ENCODE measurements around the gene PLA2G4D.

The PLA2G4D gene

GRCh38 chr15:42068601-42069000, 25.8 kb downstream of the PLA2G4D start:
- no peak for DNase-seq (ENCODE audit: low spot score)
- Histone ChIP-seq H3K9ac (ENCODE audit: low read depth, low read length, poor library complexity) (no peak overlapping the region), H2BK5ac (ENCODE audit: low read length) (no peak overlapping the region), H2AK5ac (ENCODE audit: low read depth, low read length) (peak overlapping the region; percentile 20), H3K36me3 (replicated peaks in 1 of 2; ENCODE audit: control insufficient read depth in 2 of 2, insufficient read depth in 2 of 2, low read length in 2 of 2) (no peaks in the 10 kb centered on the region), H3K9me3 (replicated peaks in 1 of 2; ENCODE audit: control insufficient read depth in 2 of 2, insufficient read depth in 1 of 2, low read depth in 1 of 2, low read length in 2 of 2) (no peaks in the 10 kb centered on the region), H3K27me3 (ENCODE audit: control insufficient read depth in 3 of 3, insufficient read depth in 3 of 3, low read depth in 1 of 3, low read length in 3 of 3) (peaks cover 0 to 10% (median 0%) of the 10 kb centered on the region in 3 experiments), H3K4me2 (ENCODE audit: insufficient read depth, low read length, poor library complexity, severe bottlenecking) (no peak overlapping the region), H2BK15ac (ENCODE audit: low read length) (no peak overlapping the region), H3K79me1 (ENCODE audit: low read depth, low read length) (no peaks in the 10 kb centered on the region), H3K23ac (ENCODE audit: low read depth, low read length, poor library complexity) (no peak overlapping the region), H2AFZ (ENCODE audit: low read length) (no peak overlapping the region), H4K91ac (ENCODE audit: low read depth, low read length, poor library complexity) (no peak overlapping the region), H3K27ac (replicated peaks; ENCODE audit: low read length) (no peak overlapping the region), H2BK12ac (ENCODE audit: low read length) (no peak overlapping the region), H3K4ac (ENCODE audit: low read length) (no peak overlapping the region), H4K8ac (ENCODE audit: low read depth, low read length) (no peak overlapping the region), H3K4me1 (ENCODE audit: control insufficient read depth in 2 of 2, insufficient read depth in 1 of 2, low read depth in 1 of 2, low read length in 2 of 2) (peaks cover 5 to 14% of the 10 kb centered on the region in 2 donors), H3K14ac (ENCODE audit: low read length) (no peak overlapping the region), H2BK120ac (ENCODE audit: low read depth, low read length) (no peak overlapping the region), H3K18ac (ENCODE audit: low read length) (no peak overlapping the region), H3K4me3 (ENCODE audit: low read length in 2 of 2) (no peak overlapping the region)
- no CpG with 5 or more reads among the region's 14 CpGs for WGBS, 2 donors (ENCODE audit: extremely low coverage in 2 of 2, insufficient read length in 2 of 2, insufficient replicate concordance in 1 of 2)

- Histone ChIP-seq H3K23ac (ENCODE audit: low read depth, low read length, poor library complexity) (no peak overlapping the region), H3K27ac (replicated peaks; ENCODE audit: low read length) (no peak overlapping the region), H2BK15ac (ENCODE audit: low read length) (no peak overlapping the region), H3K79me1 (ENCODE audit: low read depth, low read length) (no peaks in the 10 kb centered on the region), H2BK5ac (ENCODE audit: low read length) (no peak overlapping the region), H3K4me3 (ENCODE audit: low read length in 2 of 2) (no peak overlapping the region), H3K27me3 (ENCODE audit: control insufficient read depth in 3 of 3, insufficient read depth in 3 of 3, low read depth in 1 of 3, low read length in 3 of 3) (peaks cover 0 to 6% (median 0%) of the 10 kb centered on the region in 3 experiments), H3K36me3 (replicated peaks in 1 of 2; ENCODE audit: control insufficient read depth in 2 of 2, insufficient read depth in 2 of 2, low read length in 2 of 2) (no peaks in the 10 kb centered on the region), H3K4me1 (ENCODE audit: control insufficient read depth in 2 of 2, insufficient read depth in 1 of 2, low read depth in 1 of 2, low read length in 2 of 2) (peaks cover 5 to 14% of the 10 kb centered on the region in 2 donors), H3K14ac (ENCODE audit: low read length) (no peak overlapping the region), H3K9me3 (replicated peaks in 1 of 2; ENCODE audit: control insufficient read depth in 2 of 2, insufficient read depth in 1 of 2, low read depth in 1 of 2, low read length in 2 of 2) (no peaks in the 10 kb centered on the region), H3K18ac (ENCODE audit: low read length) (no peak overlapping the region), H3K4me2 (ENCODE audit: insufficient read depth, low read length, poor library complexity, severe bottlenecking) (no peak overlapping the region), H2BK12ac (ENCODE audit: low read length) (no peak overlapping the region), H3K9ac (ENCODE audit: low read depth, low read length, poor library complexity) (no peak overlapping the region), H4K8ac (ENCODE audit: low read depth, low read length) (no peak overlapping the region), H3K4ac (ENCODE audit: low read length) (no peak overlapping the region), H2AK5ac (ENCODE audit: low read depth, low read length) (no peak overlapping the region), H4K91ac (ENCODE audit: low read depth, low read length, poor library complexity) (no peak overlapping the region), H2AFZ (ENCODE audit: low read length) (no peak overlapping the region), H2BK120ac (ENCODE audit: low read depth, low read length) (no peak overlapping the region)
- WGBS, 2 donors (ENCODE audit: extremely low coverage in 2 of 2, insufficient read length in 2 of 2, insufficient replicate concordance in 1 of 2) = no CpG with 5 or more reads among the region's 10 CpGs
- DNase-seq (ENCODE audit: low spot score) = no peak
Observed at GRCh38 chr15:42066764-42067415, 27.5 kb downstream of the PLA2G4D start.

GRCh38 chr15:42065468-42065867, 28.9 kb downstream of the PLA2G4D start:
- H3K79me1 ChIP-seq (ENCODE audit: low read depth, low read length) = no peaks in the 10 kb centered on the region
- no peak overlapping the region for H3K14ac ChIP-seq (ENCODE audit: low read length)
- no peak for DNase-seq (ENCODE audit: low spot score)
- no peak overlapping the region for H2AFZ ChIP-seq (ENCODE audit: low read length)
- no peak overlapping the region for H3K27ac ChIP-seq (replicated peaks; ENCODE audit: low read length)
- H3K9me3 ChIP-seq (replicated peaks in 1 of 2; ENCODE audit: control insufficient read depth in 2 of 2, insufficient read depth in 1 of 2, low read depth in 1 of 2, low read length in 2 of 2) = no peaks in the 10 kb centered on the region
- H2BK15ac ChIP-seq (ENCODE audit: low read length) = no peak overlapping the region
- no peak overlapping the region for H2BK5ac ChIP-seq (ENCODE audit: low read length)
- H3K23ac ChIP-seq (ENCODE audit: low read depth, low read length, poor library complexity) = no peak overlapping the region
- H3K4me1 ChIP-seq (ENCODE audit: control insufficient read depth in 2 of 2, insufficient read depth in 1 of 2, low read depth in 1 of 2, low read length in 2 of 2) = peaks cover 5 to 14% of the 10 kb centered on the region in 2 donors
- no CpG with 5 or more reads among the region's 7 CpGs for WGBS, 2 donors (ENCODE audit: extremely low coverage in 2 of 2, insufficient read length in 2 of 2, insufficient replicate concordance in 1 of 2)
- no peak overlapping the region for H3K4ac ChIP-seq (ENCODE audit: low read length)
- H3K9ac ChIP-seq (ENCODE audit: low read depth, low read length, poor library complexity) = no peak overlapping the region
- H2AK5ac ChIP-seq (ENCODE audit: low read depth, low read length) = no peak overlapping the region
- no peak overlapping the region for H3K4me3 ChIP-seq (ENCODE audit: low read length in 2 of 2)
- H2BK120ac ChIP-seq (ENCODE audit: low read depth, low read length) = no peak overlapping the region
- H4K8ac ChIP-seq (ENCODE audit: low read depth, low read length) = no peak overlapping the region
- H3K36me3 ChIP-seq (replicated peaks in 1 of 2; ENCODE audit: control insufficient read depth in 2 of 2, insufficient read depth in 2 of 2, low read length in 2 of 2) = no peaks in the 10 kb centered on the region
- no peak overlapping the region for H2BK12ac ChIP-seq (ENCODE audit: low read length)
- H4K91ac ChIP-seq (ENCODE audit: low read depth, low read length, poor library complexity) = no peak overlapping the region
- peaks cover 0 to 10% (median 0%) of the 10 kb centered on the region in 3 experiments for H3K27me3 ChIP-seq (ENCODE audit: control insufficient read depth in 3 of 3, insufficient read depth in 3 of 3, low read depth in 1 of 3, low read length in 3 of 3)
- no peak overlapping the region for H3K4me2 ChIP-seq (ENCODE audit: insufficient read depth, low read length, poor library complexity, severe bottlenecking)
- no peak overlapping the region for H3K18ac ChIP-seq (ENCODE audit: low read length)

GRCh38 chr15:42065033-42065432, 29.3 kb downstream of the PLA2G4D start:
- Histone ChIP-seq H3K79me1 (ENCODE audit: low read depth, low read length) (no peaks in the 10 kb centered on the region), H3K36me3 (replicated peaks in 1 of 2; ENCODE audit: control insufficient read depth in 2 of 2, insufficient read depth in 2 of 2, low read length in 2 of 2) (no peaks in the 10 kb centered on the region), H2BK5ac (ENCODE audit: low read length) (no peak overlapping the region), H3K9ac (ENCODE audit: low read depth, low read length, poor library complexity) (no peak overlapping the region), H3K14ac (ENCODE audit: low read length) (no peak overlapping the region), H3K4ac (ENCODE audit: low read length) (no peak overlapping the region), H3K4me2 (ENCODE audit: insufficient read depth, low read length, poor library complexity, severe bottlenecking) (no peak overlapping the region), H3K9me3 (replicated peaks in 1 of 2; ENCODE audit: control insufficient read depth in 2 of 2, insufficient read depth in 1 of 2, low read depth in 1 of 2, low read length in 2 of 2) (no peaks in the 10 kb centered on the region), H3K27ac (replicated peaks; ENCODE audit: low read length) (no peak overlapping the region), H3K4me1 (ENCODE audit: control insufficient read depth in 2 of 2, insufficient read depth in 1 of 2, low read depth in 1 of 2, low read length in 2 of 2) (peaks cover 5 to 14% of the 10 kb centered on the region in 2 donors), H2AFZ (ENCODE audit: low read length) (peak overlapping the region; percentile 13), H4K8ac (ENCODE audit: low read depth, low read length) (no peak overlapping the region), H3K23ac (ENCODE audit: low read depth, low read length, poor library complexity) (no peak overlapping the region), H4K91ac (ENCODE audit: low read depth, low read length, poor library complexity) (no peak overlapping the region), H2AK5ac (ENCODE audit: low read depth, low read length) (no peak overlapping the region), H3K27me3 (ENCODE audit: control insufficient read depth in 3 of 3, insufficient read depth in 3 of 3, low read depth in 1 of 3, low read length in 3 of 3) (peaks cover 0 to 11% (median 0%) of the 10 kb centered on the region in 3 experiments), H3K18ac (ENCODE audit: low read length) (no peak overlapping the region), H2BK12ac (ENCODE audit: low read length) (no peak overlapping the region), H2BK15ac (ENCODE audit: low read length) (no peak overlapping the region), H3K4me3 (ENCODE audit: low read length in 2 of 2) (no peak overlapping the region), H2BK120ac (ENCODE audit: low read depth, low read length) (no peak overlapping the region)
- no peak for DNase-seq (ENCODE audit: low spot score)
- no CpG with 5 or more reads among the region's 7 CpGs for WGBS, 2 donors (ENCODE audit: extremely low coverage in 2 of 2, insufficient read length in 2 of 2, insufficient replicate concordance in 1 of 2)

All from neuronal stem cell (in vitro differentiated cells).